ENCODE measurements around the gene ATAD3A. TPM values are rescaled to one million over a fixed set of nuclear protein-coding genes. Genes with fewer than 3 reads are reported as not detected.

ATAD3A gene
- total RNA-seq, 3 donors from 2014 or later (not counting 1 experiment from before 2014, with no cell fraction given), result 17.3 to 37.3 (median 22.2) TPM

DNA sequence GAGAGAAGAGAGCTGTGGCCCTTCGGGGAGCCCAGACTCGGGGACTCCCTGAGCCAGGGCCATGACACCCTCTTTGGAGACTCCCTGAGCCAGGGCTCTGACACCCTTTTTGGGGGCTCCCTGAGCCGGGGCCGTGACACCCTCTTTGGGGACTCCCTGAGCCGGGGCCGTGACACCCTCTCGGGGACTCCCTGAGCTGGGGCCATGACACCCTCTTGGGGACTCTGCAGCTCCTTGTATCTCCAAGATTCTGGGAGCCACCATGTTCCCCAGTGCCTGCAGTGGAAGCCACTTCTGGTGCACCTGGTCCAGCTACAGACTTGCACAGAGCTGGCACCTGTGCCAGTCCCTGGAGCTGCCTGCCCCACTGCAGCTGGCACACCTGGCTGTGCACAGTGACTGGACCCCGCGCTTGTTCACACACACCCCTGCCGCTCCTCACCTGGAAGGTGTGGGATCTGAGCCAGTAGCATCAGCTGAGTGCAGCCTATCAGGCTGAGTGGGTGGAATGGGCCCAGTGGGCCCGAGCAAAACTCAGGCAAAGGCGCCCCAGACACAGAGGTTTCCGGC lies 66.5 kb downstream of the ATAD3A start:
- 90% methylated on average over 13 of the region's 13 CpGs for WGBS (ENCODE audit: insufficient coverage)
- H3K27me3 ChIP-seq (ENCODE audit: control insufficient read depth, insufficient read depth, low read length), result peaks cover 2% of the 10 kb centered on the region
- TF ChIP-seq CTCF (IDR thresholded peaks at IDR 0.05), result no peak
- H3K4me3 ChIP-seq (ENCODE audit: low read length), result no peak overlapping the region
- Mint-ChIP-seq H3K9me3 (no peaks in the 10 kb centered on the region), H3K36me3 (no peaks in the 10 kb centered on the region), H3K27ac (no peak overlapping the region), H3K27me3 (ENCODE audit: low read depth in 2 of 2) (peaks cover 0 to 15% of the 10 kb centered on the region in 2 donors), H3K4me1 (peaks cover 13 to 15% of the 10 kb centered on the region in 2 donors), H3K4me3 (no peak overlapping the region)
- intact Hi-C loops (cut with micrococcal nuclease), result loop anchor here (10.0 kb wide), 1 partner anchor 96 kb away; no protein-coding TSS in a partner anchor
- H3K36me3 ChIP-seq (ENCODE audit: control insufficient read depth, insufficient read depth, low read length), result no peaks in the 10 kb centered on the region
- H3K27ac ChIP-seq (ENCODE audit: low read length), result no peak overlapping the region
- peaks cover 14% of the 10 kb centered on the region for H3K4me1 ChIP-seq (ENCODE audit: control insufficient read depth, insufficient read depth, low read length)
- ATAC-seq, result no peak
- no peaks in the 10 kb centered on the region for H3K9me3 ChIP-seq (ENCODE audit: control insufficient read depth, insufficient read depth, low read length)
- no peak for DNase-seq

DNA sequence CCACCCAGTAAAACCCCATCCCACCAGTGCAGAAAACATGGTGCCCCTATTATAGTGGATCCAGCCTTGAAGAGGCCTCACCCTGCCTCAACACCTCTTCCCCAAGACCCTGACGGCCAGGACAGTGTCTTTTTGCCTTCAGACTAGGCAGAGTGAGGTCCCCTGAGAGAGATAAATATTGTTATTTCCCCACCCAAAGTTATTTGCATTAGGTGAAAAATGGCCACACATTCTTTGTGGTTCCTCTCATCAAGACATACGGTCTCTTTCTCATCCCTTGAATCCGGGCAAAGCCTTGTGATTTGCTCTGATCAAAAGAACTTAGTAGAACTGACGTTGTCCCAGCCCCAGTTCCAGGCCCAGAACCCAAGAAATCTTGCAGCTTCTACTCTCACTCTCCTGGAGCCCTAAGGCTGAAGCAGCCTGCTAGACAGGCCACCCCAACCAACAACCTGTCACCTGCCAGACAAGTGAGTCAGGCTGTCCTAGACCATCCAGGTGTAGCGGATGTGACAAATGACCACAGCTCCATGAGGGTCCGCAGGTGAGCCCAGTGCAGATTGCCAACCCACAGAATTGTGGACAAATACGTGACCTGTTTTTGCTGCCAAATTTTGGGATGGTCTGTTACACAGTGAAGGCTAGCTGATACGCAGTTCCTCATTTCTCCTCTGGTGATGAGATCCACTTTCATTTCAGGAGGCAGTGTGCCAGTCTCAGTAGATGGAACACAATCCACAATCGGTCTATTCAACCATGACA lies 70.8 kb downstream of the ATAD3A start:
- peaks cover 2% of the 10 kb centered on the region for H3K27me3 ChIP-seq (ENCODE audit: control insufficient read depth, insufficient read depth, low read length)
- H3K27ac ChIP-seq (ENCODE audit: low read length), result no peak overlapping the region
- ATAC-seq, result peak in 1 of 3 donors; percentile 17
- Mint-ChIP-seq H3K27ac (no peak overlapping the region), H3K4me3 (no peak overlapping the region), H3K9me3 (no peaks in the 10 kb centered on the region), H3K27me3 (ENCODE audit: low read depth in 2 of 2) (peaks cover 0 to 15% of the 10 kb centered on the region in 2 donors), H3K4me1 (no peaks in the 10 kb centered on the region), H3K36me3 (no peaks in the 10 kb centered on the region)
- H3K9me3 ChIP-seq (ENCODE audit: control insufficient read depth, insufficient read depth, low read length), result no peaks in the 10 kb centered on the region
- no peak overlapping the region for H3K4me3 ChIP-seq (ENCODE audit: low read length)
- TF ChIP-seq CTCF (IDR thresholded peaks at IDR 0.05), result no peak
- DNase-seq, result no peak
- H3K36me3 ChIP-seq (ENCODE audit: control insufficient read depth, insufficient read depth, low read length), result no peaks in the 10 kb centered on the region
- H3K4me1 ChIP-seq (ENCODE audit: control insufficient read depth, insufficient read depth, low read length), result no peaks in the 10 kb centered on the region
- WGBS (ENCODE audit: insufficient coverage), result 76% methylated on average over 9 of the region's 9 CpGs
- intact Hi-C loops (cut with micrococcal nuclease), result no loop called here

GRCh38 chr1:1583347-1584010 lies 71.5 kb downstream of the ATAD3A start:
- DNase-seq (no peak), ATAC-seq (peak in 1 of 3 donors; percentile 32)
- H3K27ac Mint-ChIP-seq, result no peak overlapping the region

More at GRCh38 chr1:1583347-1584010, 71.5 kb downstream of the ATAD3A start:
- Histone ChIP-seq H3K4me1 (ENCODE audit: control insufficient read depth, insufficient read depth, low read length) (no peaks in the 10 kb centered on the region), H3K36me3 (ENCODE audit: control insufficient read depth, insufficient read depth, low read length) (no peaks in the 10 kb centered on the region), H3K27ac (ENCODE audit: low read length) (no peak overlapping the region), H3K9me3 (ENCODE audit: control insufficient read depth, insufficient read depth, low read length) (no peaks in the 10 kb centered on the region), H3K27me3 (ENCODE audit: control insufficient read depth, insufficient read depth, low read length) (peaks cover 2% of the 10 kb centered on the region), H3K4me3 (ENCODE audit: low read length) (no peak overlapping the region)
- intact Hi-C loops (cut with micrococcal nuclease), result no loop called here
- Mint-ChIP-seq H3K36me3 (no peaks in the 10 kb centered on the region), H3K27me3 (ENCODE audit: low read depth in 2 of 2) (peaks cover 0 to 15% of the 10 kb centered on the region in 2 donors), H3K4me1 (no peaks in the 10 kb centered on the region), H3K9me3 (no peaks in the 10 kb centered on the region), H3K4me3 (no peak overlapping the region)
- TF ChIP-seq CTCF (IDR thresholded peaks at IDR 0.05), result no peak
- 88% methylated on average over 22 of the region's 23 CpGs for WGBS (ENCODE audit: insufficient coverage)

Other genes with a start within 250 kb of the ATAD3A start
- gene UBE2J2, start 238.3 kb upstream of the ATAD3A start, total RNA-seq, result 10 to 100 TPM; 66.0 to 84.2 (median 78.1) TPM
- gene SCNN1D, start 231.7 kb upstream of the ATAD3A start, total RNA-seq, result 10 to 100 TPM in 1 of 3 donors, 1 to 10 TPM in 2; 6.9 to 13.1 (median 9.4) TPM
- gene ACAP3, start 204.2 kb upstream of the ATAD3A start, total RNA-seq, result 10 to 100 TPM; 56.1 to 59.7 (median 59.0) TPM
- gene PUSL1, start 203.6 kb upstream of the ATAD3A start, total RNA-seq, result 10 to 100 TPM; 11.1 to 13.0 (median 12.9) TPM
- 100 to 1,000 TPM; 150 to 189 (median 181) TPM for gene INTS11, start 187.5 kb upstream of the ATAD3A start, total RNA-seq
- 10 to 100 TPM in 2 of 3 donors, 1 to 10 TPM in 1; 8.0 to 14.6 (median 12.3) TPM for gene CPTP, start 187.4 kb upstream of the ATAD3A start, total RNA-seq
- gene TAS1R3, start 180.9 kb upstream of the ATAD3A start, total RNA-seq, result 1 to 10 TPM in 2 of 3 donors, under 1 TPM in 1; 0.66 to 1.4 (median 1.3) TPM
- gene DVL1, start 162.7 kb upstream of the ATAD3A start, total RNA-seq, result 10 to 100 TPM; 33.8 to 41.9 (median 35.6) TPM
- under 1 TPM in 1 of 3 donors, not detected in 2; 0.26 TPM for gene MXRA8, start 153.6 kb upstream of the ATAD3A start, total RNA-seq
- 10 to 100 TPM; 60.0 to 76.3 (median 64.6) TPM for gene AURKAIP1, start 137.0 kb upstream of the ATAD3A start, total RNA-seq
- 100 to 1,000 TPM; 253 to 281 (median 274) TPM for gene CCNL2, start 112.8 kb upstream of the ATAD3A start, total RNA-seq
- gene MRPL20, start 104.9 kb upstream of the ATAD3A start, total RNA-seq, result 100 to 1,000 TPM in 1 of 3 donors, 10 to 100 TPM in 2; 90.9 to 111 (median 92.7) TPM
- gene ANKRD65, start 90.9 kb upstream of the ATAD3A start, total RNA-seq, result not detected
- not detected for gene VWA1, start 76.5 kb upstream of the ATAD3A start, total RNA-seq
- gene ATAD3C, start 62.5 kb upstream of the ATAD3A start, total RNA-seq, result 1 to 10 TPM in 2 of 3 donors, under 1 TPM in 1; 0.13 to 2.2 (median 1.5) TPM
- 10 to 100 TPM; 31.9 to 52.4 (median 42.9) TPM for gene ATAD3B, start 40.4 kb upstream of the ATAD3A start, total RNA-seq
- under 1 TPM; 0.35 to 1.00 (median 0.83) TPM for gene TMEM240, start 28.5 kb downstream of the ATAD3A start, total RNA-seq
- gene SSU72, start 62.7 kb downstream of the ATAD3A start, total RNA-seq, result 100 to 1,000 TPM in 1 of 3 donors, 10 to 100 TPM in 2; 87.5 to 107 (median 93.9) TPM
- gene FNDC10, start 88.0 kb downstream of the ATAD3A start, total RNA-seq, result 1 to 10 TPM; 2.8 to 3.2 (median 3.0) TPM
- gene MIB2, start 103.3 kb downstream of the ATAD3A start, total RNA-seq, result 10 to 100 TPM; 44.9 to 54.1 (median 46.0) TPM
- gene MMP23B, start 120.0 kb downstream of the ATAD3A start, total RNA-seq, result 100 to 1,000 TPM in 2 of 3 donors, 10 to 100 TPM in 1; 82.9 to 130 (median 126) TPM
- 10 to 100 TPM; 49.6 to 65.9 (median 50.2) TPM for gene CDK11B, start 146.8 kb downstream of the ATAD3A start, total RNA-seq
- 10 to 100 TPM; 57.6 to 79.9 (median 61.8) TPM for gene SLC35E2B, start 180.6 kb downstream of the ATAD3A start, total RNA-seq
- gene CDK11A, start 212.2 kb downstream of the ATAD3A start, total RNA-seq, result 100 to 1,000 TPM; 191 to 242 (median 216) TPM

Measured in natural killer cell (primary cell).